Effector memory CD4-positive, alpha-beta T cell (primary cell): ENCODE measurements around the gene EFCAB13.

Source experiments
- DNase-seq, 3 donors: peaks; one replicate each; pipeline ENCODE4 v3.0.0-alpha.2; 2020
- H3K27ac ChIP-seq: 2 replicates; pipeline ENCODE4 v1.7.0; 2013; ENCODE audit warnings: mild to moderate bottlenecking, low read length, moderate library complexity; ENCODE audit not compliant: insufficient read depth, poor library complexity, severe bottlenecking
- H3K27me3 ChIP-seq: replicated peaks from 2 replicates; pipeline ENCODE4 v1.7.0; 2013; ENCODE audit warnings: mild to moderate bottlenecking, low read length; ENCODE audit not compliant: insufficient read depth, control insufficient read depth, poor library complexity, severe bottlenecking
- H3K36me3 ChIP-seq: 2 replicates; pipeline ENCODE4 v1.7.0; 2013; ENCODE audit warnings: mild to moderate bottlenecking, low read length, moderate library complexity; ENCODE audit not compliant: control insufficient read depth, insufficient read depth
- H3K4me1 ChIP-seq: 2 replicates; pipeline ENCODE4 v1.7.0; 2013; ENCODE audit warnings: low read length, mild to moderate bottlenecking; ENCODE audit not compliant: control insufficient read depth, insufficient read depth, poor library complexity, severe bottlenecking
- H3K4me3 ChIP-seq: 2 replicates; pipeline ENCODE4 v1.7.0; 2013; ENCODE audit warnings: low read length, low read depth, mild to moderate bottlenecking; ENCODE audit not compliant: insufficient read depth, poor library complexity, severe bottlenecking
- H3K9me3 ChIP-seq: 2 replicates; pipeline ENCODE4 v1.7.0; 2013; ENCODE audit warnings: mild to moderate bottlenecking, low read length, moderate library complexity; ENCODE audit not compliant: control insufficient read depth
- total RNA-seq, 3 donors: gene quantifications; one replicate each; lab custom pipeline; 2026; lab: John Stamatoyannopoulos, UW

The EFCAB13 gene, protein sequence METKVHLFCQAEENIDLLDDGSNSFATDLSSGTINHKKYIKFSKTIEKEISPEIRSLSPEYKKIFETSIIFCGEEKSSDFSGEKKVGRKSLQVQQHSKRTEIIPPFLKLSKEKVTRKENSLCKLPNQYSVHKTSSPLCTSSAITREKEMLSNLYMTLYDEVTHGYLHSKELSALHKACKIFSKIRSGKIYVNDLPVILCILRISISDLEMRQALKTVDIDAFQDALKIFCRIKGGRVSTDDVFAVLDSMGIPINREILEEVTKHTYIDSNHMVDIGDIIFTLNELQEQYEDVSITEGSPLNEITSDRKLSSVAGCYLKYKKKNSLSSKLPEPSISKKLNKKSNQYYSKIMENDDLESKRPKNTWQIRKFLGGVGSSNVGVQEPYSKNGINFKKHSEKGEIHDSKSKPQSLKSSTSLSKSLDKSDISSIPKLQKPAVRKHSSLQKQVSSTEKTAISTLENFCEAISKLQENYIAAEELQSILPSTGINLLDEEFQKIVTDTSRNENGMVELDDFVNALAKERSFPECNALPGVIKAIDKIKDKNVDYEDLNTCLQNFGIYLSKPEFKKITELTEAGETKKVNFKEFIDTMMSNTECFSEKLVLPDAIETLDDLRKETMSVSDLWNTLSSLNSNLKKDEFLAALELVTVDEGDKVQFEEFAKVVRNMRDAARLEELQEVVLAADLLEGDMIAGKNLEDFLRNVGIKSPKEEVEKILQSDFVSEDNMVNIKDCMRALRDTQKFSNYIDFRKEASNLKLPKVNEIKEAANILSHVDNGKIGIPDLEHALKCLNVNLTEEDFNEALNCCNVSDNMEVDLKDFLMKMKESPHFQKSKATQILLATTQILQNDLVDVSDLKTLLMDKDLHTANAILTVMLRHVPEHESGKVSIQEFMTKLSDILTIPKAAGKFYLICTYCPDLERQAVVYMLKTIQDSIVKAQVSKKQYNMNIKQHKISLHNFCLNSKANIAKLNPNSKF
- 9.1 to 11.1 (median 9.9) reads per million in 3 donors for total RNA-seq

DNA sequence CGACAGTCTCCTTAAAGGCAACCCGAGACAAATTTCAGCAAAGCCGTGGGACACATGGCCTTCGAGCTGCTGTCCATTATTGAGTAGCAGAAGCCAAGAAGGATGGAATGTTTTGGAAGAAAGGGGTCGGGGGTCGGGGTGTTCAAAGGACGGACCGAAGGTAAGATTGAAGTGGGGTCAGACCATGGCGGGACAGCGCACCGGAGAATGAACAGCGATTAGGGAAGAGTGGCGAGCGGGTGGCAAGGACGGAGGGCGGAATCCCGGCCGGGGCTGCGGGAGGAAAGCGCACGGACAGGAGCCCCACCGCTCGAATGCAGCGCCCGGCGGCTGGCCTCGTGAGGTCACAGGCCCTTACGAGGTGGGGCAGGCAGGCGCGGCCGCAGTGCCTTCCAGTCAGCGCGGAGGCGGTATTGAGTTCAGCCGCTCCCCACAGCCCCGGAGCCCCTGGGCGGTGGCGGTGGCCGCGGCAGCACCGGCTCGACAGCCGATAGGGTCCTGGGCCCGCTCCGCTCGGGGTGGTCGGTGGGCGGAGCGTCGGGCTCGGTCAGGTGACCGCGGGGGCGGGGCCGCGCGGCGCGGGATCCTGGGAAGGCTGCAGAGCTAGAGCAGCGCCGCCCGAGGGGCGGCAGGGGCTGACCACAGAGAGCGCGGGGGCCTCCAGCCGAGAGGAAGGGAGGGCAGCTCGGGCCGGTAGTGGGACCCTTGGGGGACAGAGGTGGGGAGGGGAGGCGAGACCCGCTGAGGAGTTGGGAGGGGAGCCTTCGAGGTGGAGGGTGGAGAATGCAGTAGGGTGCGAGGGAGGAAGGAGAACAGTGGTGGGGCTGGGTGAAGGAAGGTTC, at the start of gene EFCAB13:
TSS of gene EFCAB13 (plus strand) at position 574 of the 842 bp plus-strand sequence. CDS start 4,399 bp downstream, outside the sequence.
- no peaks in the 10 kb centered on the region for H3K36me3 ChIP-seq
- H3K27ac ChIP-seq, result peak within 1 kb of the TSS; percentile 69
- peaks cover 5% of the 10 kb centered on the region for H3K4me1 ChIP-seq
- no peaks in the 10 kb centered on the region for H3K27me3 ChIP-seq
- no peaks in the 10 kb centered on the region for H3K9me3 ChIP-seq
- DNase-seq, result peak; percentile 61 to 71 (median 67)
- peak within 1 kb of the TSS; percentile 88 for H3K4me3 ChIP-seq

DNA sequence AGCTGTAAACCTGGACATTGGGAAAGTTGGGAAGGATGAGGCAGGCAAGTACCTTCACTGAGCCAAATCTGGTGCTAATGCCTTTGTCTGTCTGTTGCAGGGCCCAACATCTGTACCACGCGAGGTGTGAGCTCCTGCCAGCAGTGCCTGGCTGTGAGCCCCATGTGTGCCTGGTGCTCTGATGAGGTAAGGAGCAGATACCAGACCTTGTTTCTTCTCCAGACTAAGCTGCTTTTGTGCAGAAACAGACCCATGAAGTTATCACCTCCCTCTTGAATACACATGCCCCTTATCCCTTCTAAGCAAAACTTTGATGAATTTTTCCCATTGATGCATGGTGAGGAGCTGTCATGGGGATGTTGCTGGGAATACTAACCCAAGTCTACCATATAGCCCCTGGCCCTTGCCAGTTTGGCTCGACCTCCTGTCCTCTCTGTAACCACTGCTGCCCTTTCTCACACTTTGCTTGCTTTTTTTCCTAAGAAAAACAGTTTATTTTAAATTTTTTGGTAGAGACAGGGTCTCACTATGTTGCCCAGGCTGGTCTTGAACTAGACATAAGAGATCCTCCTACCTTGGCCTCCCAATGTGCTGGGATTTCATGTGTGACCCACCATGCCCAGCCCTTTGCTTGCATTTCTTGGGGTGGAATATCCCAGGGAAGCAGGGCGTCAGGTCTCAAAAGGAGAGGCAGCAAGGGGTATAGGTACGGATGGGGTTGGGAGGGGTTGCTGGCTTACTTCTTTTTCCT, 49.3 kb upstream of the EFCAB13 start:
- H3K9me3 ChIP-seq, result no peaks in the 10 kb centered on the region
- H3K4me3 ChIP-seq, result no peak overlapping the region
- no peak for DNase-seq
- no peaks in the 10 kb centered on the region for H3K4me1 ChIP-seq
- H3K36me3 ChIP-seq, result no peaks in the 10 kb centered on the region
- no peaks in the 10 kb centered on the region for H3K27me3 ChIP-seq
- H3K27ac ChIP-seq, result no peak overlapping the region

DNA sequence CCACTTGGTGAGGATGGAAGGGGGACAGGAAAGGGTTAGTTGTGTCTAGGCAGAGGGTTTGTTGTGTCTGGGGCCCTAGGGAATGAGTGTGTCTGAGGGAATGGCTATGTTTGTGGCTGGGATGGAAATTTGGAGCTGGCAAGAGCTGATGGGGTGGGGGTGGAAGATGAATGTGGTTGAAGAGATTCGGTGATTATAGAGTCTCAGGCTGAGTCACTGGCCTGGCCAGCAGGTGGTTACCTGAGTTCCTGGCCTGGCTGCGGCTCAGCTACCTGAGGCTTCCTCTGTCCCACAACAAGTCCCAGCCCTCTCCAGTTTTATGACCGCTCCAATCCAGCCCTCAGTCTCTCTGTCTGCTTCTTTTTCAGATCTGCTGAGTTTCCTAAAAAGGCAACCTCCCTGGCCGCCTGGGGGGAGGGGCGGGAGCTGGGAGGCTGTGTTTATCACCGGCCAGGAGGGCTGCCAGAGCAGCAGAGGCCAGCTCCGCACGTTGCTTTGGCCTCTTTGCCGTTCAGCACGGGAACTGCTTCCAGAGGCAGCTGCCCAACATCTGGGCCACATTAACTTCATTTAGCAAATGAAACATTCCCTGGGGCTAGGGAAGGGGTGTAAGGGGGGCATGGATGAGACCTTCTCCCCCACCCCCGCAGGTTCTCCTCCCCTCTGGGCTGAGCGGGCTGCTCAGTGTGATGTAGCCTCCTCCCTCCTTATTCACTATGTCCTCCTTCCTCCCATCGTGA, 48.3 kb upstream of the EFCAB13 start:
- Histone ChIP-seq H3K36me3 (no peaks in the 10 kb centered on the region), H3K27me3 (no peaks in the 10 kb centered on the region), H3K4me3 (no peak overlapping the region), H3K9me3 (no peaks in the 10 kb centered on the region), H3K4me1 (no peaks in the 10 kb centered on the region), H3K27ac (no peak overlapping the region)
- no peak for DNase-seq

DNA sequence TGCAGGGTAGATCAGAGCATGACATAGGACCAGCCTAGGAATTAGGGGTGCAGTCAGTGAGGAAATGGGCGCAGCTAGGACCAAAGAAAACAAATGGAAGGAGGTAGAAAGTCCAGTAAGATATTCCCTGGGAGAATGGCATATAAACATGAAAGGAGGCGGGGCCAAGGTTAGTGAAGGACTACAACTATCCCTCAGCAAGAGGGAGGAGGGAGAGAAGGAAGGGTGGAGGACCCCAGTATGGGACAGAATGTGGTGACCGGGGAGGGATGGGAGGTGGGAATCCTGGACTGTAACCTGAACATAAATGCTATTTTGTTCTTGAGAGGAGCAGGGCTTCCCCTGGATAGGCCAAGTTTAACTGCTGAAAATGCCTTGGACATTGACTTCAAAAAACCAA, 47.3 kb upstream of the EFCAB13 start:
- Histone ChIP-seq H3K4me3 (no peak overlapping the region), H3K36me3 (no peaks in the 10 kb centered on the region), H3K27ac (no peak overlapping the region), H3K4me1 (no peaks in the 10 kb centered on the region), H3K27me3 (no peaks in the 10 kb centered on the region), H3K9me3 (no peaks in the 10 kb centered on the region)
- no peak for DNase-seq

DNA sequence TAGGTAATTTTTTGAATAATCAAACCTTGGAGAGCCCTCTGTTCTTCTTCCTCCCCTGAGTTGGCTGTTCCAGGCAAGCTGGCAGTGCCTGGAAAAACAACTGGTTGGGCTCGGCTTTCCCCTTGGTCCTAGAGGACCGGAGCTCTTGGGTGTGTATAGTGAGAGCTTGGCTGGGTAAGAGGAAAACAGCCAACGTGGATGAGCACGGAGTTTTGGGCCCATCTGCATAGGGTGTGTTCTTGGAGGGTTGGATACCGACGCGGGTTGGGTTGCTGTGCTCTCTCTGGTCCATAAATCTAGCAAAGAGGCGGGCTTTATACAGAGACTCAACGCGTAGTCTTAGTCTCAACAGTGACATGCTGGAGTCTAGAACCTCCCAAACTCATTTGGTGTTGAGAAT, 46.9 kb upstream of the EFCAB13 start:
- Histone ChIP-seq H3K9me3 (no peaks in the 10 kb centered on the region), H3K4me3 (no peak overlapping the region), H3K4me1 (no peaks in the 10 kb centered on the region), H3K27ac (no peak overlapping the region), H3K27me3 (no peaks in the 10 kb centered on the region), H3K36me3 (no peaks in the 10 kb centered on the region)
- DNase-seq, result no peak

DNA sequence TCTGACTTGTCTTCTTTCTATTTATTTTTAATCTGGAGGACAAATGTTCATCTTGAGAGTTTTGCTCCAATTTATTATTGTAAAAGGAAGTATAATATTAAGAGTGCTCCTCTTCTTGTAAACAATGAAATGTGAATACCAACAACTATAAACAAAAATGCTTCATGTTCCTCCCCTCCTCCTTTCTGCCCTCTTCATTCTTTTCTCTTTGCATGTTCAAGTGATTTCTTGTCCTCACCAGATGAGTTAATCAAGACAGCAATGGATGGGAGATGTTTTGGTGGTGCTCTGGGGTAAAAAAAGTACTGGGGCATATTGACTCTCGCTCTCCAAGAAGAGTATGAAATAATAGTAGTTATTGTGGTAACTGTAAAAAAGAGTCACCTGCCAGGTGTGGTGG, 45.8 kb upstream of the EFCAB13 start:
- H3K4me3 ChIP-seq, result no peak overlapping the region
- H3K4me1 ChIP-seq, result no peaks in the 10 kb centered on the region
- H3K27me3 ChIP-seq, result no peaks in the 10 kb centered on the region
- H3K9me3 ChIP-seq, result no peaks in the 10 kb centered on the region
- H3K36me3 ChIP-seq, result no peaks in the 10 kb centered on the region
- H3K27ac ChIP-seq, result no peak overlapping the region
- DNase-seq, result no peak

DNA sequence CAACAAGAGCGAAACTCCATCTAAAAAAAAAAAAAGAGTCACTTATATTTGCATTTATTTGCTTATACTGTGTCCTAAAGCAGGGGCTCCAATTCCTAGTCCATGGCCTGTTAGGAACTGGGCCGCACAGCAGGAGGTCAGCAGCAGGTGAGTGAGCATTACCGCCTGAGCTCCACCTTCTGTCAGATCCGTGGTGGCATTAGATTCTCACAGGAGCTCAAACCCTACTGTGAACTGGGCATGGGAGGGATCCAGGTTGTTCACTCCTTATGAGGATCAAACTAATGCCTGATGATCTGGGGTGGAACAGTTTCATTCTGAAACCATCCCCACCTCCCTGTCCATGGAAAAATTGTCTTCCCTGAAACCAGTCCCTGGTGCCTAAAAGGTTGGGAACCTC, 45.2 kb upstream of the EFCAB13 start:
- no peak for DNase-seq
- H3K4me1 ChIP-seq, result no peaks in the 10 kb centered on the region
- H3K27me3 ChIP-seq, result no peaks in the 10 kb centered on the region
- H3K4me3 ChIP-seq, result no peak overlapping the region
- H3K27ac ChIP-seq, result no peak overlapping the region
- H3K9me3 ChIP-seq, result no peaks in the 10 kb centered on the region
- no peaks in the 10 kb centered on the region for H3K36me3 ChIP-seq

DNA sequence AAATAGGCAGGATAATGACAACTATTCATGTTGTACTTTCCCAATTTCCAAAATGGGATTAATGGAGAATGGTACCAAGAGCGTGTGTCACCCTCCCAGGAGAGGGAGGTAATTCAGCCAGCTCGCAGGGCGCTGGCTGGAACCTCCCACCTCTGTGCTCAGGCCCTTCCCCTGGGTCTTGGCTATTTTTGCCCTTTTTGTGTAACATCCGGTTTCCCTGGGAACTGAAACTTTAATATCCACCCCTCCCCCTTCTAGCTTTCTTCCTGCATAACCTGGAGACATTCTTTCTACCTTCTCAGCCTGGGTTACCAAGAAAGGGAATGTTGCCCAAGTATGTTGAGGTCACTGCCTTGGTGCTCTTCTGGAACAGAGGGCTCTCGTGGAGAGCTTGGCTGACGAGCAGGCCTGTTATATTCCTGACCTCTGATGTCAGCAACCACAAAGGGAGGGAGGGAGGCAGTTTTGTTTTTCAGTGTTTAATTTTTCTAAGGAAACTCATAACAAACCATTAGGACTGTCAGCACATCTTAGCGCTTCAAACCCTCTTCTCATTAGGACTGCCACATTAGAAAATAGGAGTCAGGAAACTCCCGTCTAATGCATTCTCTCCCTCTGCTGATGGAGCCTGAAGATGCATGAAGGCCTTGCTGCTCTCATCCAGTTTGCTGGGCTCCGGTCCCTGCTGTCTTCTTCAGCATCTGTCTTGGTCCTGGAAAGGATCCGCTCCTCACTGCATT, 44.5 kb upstream of the EFCAB13 start:
- Histone ChIP-seq H3K27ac (no peak overlapping the region), H3K9me3 (no peaks in the 10 kb centered on the region), H3K4me3 (no peak overlapping the region), H3K4me1 (no peaks in the 10 kb centered on the region), H3K36me3 (no peaks in the 10 kb centered on the region), H3K27me3 (no peaks in the 10 kb centered on the region)
- DNase-seq, result no peak
